ENCODE measurements around the gene EIF2A. TPM values are rescaled to one million over a fixed set of nuclear protein-coding genes. Genes with fewer than 3 reads are reported as not detected.
A peak's percentile ranks its signal among the peaks of the same experiment; 100 is the strongest.

The EIF2A gene
- total and polyA plus RNA-seq, 9 of the 15 experiments (the other 6 are each of a cell fraction or from before 2014, with no cell fraction given) = 106 to 192 (median 168) TPM

- TF ChIP-seq ID3 (CRISPR knock-in tag; IDR thresholded peaks at IDR 0.05) (no peak), ID3 (tag; IDR thresholded peaks at IDR 0.05) (no peak), BRF1 (IDR thresholded peaks at IDR 0.05; ENCODE audit: borderline replicate concordance, extremely low read depth, insufficient read length) (no peak), SNIP1 (IDR thresholded peaks at IDR 0.05; ENCODE audit: low read depth) (no peak), VEZF1 (CRISPR knock-in tag; IDR thresholded peaks at IDR 0.05) (0 out of 2 replicates have a peak, but pooled peaks have one; percentile 10), BCLAF1 (IDR thresholded peaks at IDR 0.05; ENCODE audit: borderline replicate concordance in 1 of 2, control insufficient read depth in 1 of 2, low read depth in 2 of 2, low read length in 1 of 2) (no peak), ZNF384 (IDR thresholded peaks at IDR 0.05; ENCODE audit: low read depth, low read length) (peak; percentile 95), CBX5 (IDR thresholded peaks at IDR 0.05; ENCODE audit: borderline replicate concordance, low read depth) (no peak), SPI1 (IDR thresholded peaks at IDR 0.05; ENCODE audit: borderline replicate concordance, low read depth, low read length) (no peak), ZNF41 (CRISPR knock-in tag; conservative IDR thresholded peaks at IDR 0.05) (no peak), FIP1L1 (IDR thresholded peaks at IDR 0.05; ENCODE audit: low read depth, low read length, poor library complexity, severe bottlenecking) (no peak)
- TF ChIP-seq, protein P1, sequence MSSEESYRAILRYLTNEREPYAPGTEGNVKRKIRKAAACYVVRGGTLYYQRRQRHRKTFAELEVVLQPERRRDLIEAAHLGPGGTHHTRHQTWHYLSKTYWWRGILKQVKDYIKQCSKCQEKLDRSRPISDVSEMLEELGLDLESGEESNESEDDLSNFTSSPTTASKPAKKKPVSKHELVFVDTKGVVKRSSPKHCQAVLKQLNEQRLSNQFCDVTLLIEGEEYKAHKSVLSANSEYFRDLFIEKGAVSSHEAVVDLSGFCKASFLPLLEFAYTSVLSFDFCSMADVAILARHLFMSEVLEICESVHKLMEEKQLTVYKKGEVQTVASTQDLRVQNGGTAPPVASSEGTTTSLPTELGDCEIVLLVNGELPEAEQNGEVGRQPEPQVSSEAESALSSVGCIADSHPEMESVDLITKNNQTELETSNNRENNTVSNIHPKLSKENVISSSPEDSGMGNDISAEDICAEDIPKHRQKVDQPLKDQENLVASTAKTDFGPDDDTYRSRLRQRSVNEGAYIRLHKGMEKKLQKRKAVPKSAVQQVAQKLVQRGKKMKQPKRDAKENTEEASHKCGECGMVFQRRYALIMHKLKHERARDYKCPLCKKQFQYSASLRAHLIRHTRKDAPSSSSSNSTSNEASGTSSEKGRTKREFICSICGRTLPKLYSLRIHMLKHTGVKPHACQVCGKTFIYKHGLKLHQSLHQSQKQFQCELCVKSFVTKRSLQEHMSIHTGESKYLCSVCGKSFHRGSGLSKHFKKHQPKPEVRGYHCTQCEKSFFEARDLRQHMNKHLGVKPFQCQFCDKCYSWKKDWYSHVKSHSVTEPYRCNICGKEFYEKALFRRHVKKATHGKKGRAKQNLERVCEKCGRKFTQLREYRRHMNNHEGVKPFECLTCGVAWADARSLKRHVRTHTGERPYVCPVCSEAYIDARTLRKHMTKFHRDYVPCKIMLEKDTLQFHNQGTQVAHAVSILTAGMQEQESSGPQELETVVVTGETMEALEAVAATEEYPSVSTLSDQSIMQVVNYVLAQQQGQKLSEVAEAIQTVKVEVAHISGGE (CRISPR knock-in tag; IDR thresholded peaks at IDR 0.05) = 0 out of 6 replicates have a peak, but pooled peaks of 1 of the 3 experiments have one; percentile 30
- TF ChIP-seq, protein P2, sequence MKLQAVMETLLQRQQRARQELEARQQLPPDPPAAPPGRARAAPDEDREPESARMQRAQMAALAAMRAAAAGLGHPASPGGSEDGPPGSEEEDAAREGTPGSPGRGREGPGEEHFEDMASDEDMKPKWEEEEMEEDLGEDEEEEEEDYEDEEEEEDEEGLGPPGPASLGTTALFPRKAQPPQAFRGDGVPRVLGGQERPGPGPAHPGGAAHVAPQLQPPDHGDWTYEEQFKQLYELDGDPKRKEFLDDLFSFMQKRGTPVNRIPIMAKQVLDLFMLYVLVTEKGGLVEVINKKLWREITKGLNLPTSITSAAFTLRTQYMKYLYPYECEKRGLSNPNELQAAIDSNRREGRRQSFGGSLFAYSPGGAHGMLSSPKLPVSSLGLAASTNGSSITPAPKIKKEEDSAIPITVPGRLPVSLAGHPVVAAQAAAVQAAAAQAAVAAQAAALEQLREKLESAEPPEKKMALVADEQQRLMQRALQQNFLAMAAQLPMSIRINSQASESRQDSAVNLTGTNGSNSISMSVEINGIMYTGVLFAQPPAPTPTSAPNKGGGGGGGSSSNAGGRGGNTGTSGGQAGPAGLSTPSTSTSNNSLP (IDR thresholded peaks at IDR 0.05; ENCODE audit: borderline replicate concordance, low read depth, low read length) = 0 out of 2 replicates have a peak, but pooled peaks have one; percentile 41
- TF ChIP-seq, protein P3, sequence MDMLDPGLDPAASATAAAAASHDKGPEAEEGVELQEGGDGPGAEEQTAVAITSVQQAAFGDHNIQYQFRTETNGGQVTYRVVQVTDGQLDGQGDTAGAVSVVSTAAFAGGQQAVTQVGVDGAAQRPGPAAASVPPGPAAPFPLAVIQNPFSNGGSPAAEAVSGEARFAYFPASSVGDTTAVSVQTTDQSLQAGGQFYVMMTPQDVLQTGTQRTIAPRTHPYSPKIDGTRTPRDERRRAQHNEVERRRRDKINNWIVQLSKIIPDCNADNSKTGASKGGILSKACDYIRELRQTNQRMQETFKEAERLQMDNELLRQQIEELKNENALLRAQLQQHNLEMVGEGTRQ (CRISPR knock-in tag; IDR thresholded peaks at IDR 0.05) = no peak
Measured at GRCh38 chr3:150605998-150606641, 59.5 kb downstream of the EIF2A start (continued).
